HG03135 (cell line): ENCODE measurements around the gene FAM78A.
"Not testable (repeated sequence)": the region's sequence is repeated elsewhere in the genome, so short reads cannot be mapped to it uniquely, and the experiment has no call there.

Source experiments
- ATAC-seq: cut with Tn5 transposase; IDR thresholded peaks from one replicate; pipeline ENCODE4 v1.9.1; 2021; ENCODE audit warnings: mild to moderate bottlenecking, moderate library complexity; ENCODE audit not compliant: unreplicated experiment

Gene FAM78A

GRCh38 chr9:131270171-131271015 is 5.9 kb downstream of the FAM78A start:
- no peak for ATAC-seq

GRCh38 chr9:131266266-131267229 is 9.8 kb downstream of the FAM78A start:
- no peak for ATAC-seq

GRCh38 chr9:131264231-131264630 is 12.1 kb downstream of the FAM78A start:
- no peak for ATAC-seq

- no peak for ATAC-seq
Observed at GRCh38 chr9:131263701-131264100, 12.6 kb downstream of the FAM78A start.

GRCh38 chr9:131263033-131263343 is 13.3 kb downstream of the FAM78A start:
- ATAC-seq, result not testable (repeated sequence)

GRCh38 chr9:131262327-131263032 is 13.8 kb downstream of the FAM78A start:
- peak; percentile 52 for ATAC-seq

- ATAC-seq, result no peak
Observed at GRCh38 chr9:131260751-131261452, 15.4 kb downstream of the FAM78A start.

- no peak for ATAC-seq
Observed at GRCh38 chr9:131259916-131260597, 16.3 kb downstream of the FAM78A start.

GRCh38 chr9:131259432-131259898 is 16.8 kb downstream of the FAM78A start:
- ATAC-seq, result no peak

GRCh38 chr9:131258698-131259431 is 17.4 kb downstream of the FAM78A start:
- no peak for ATAC-seq

- no peak for ATAC-seq
Observed at GRCh38 chr9:131258186-131258585, 18.1 kb downstream of the FAM78A start.

GRCh38 chr9:131257266-131258025 is 18.9 kb downstream of the FAM78A start:
- no peak for ATAC-seq

GRCh38 chr9:131255676-131256197 is 20.6 kb downstream of the FAM78A start:
- no peak for ATAC-seq

- ATAC-seq, result no peak
Observed at GRCh38 chr9:131254626-131255025, 21.7 kb downstream of the FAM78A start.

GRCh38 chr9:131253891-131254491 is 22.3 kb downstream of the FAM78A start:
- no peak for ATAC-seq

GRCh38 chr9:131252120-131252519 is 24.2 kb downstream of the FAM78A start:
- no peak for ATAC-seq

GRCh38 chr9:131246618-131247017 is 29.7 kb downstream of the FAM78A start:
- ATAC-seq, result no peak

GRCh38 chr9:131244331-131244730 is 32.0 kb downstream of the FAM78A start:
- not testable (repeated sequence) for ATAC-seq
